HG02938 (cell line): ENCODE results near the gene LRRC28.
"Not testable (repeated sequence)": the region's sequence is repeated elsewhere in the genome, so short reads cannot be mapped to it uniquely, and the experiment has no call there.

ENCODE experiments used
- ATAC-seq: cut with Tn5 transposase; IDR thresholded peaks from one replicate; pipeline ENCODE4 v1.9.1; 2021; ENCODE audit warnings: mild to moderate bottlenecking, moderate library complexity; ENCODE audit not compliant: unreplicated experiment

Gene LRRC28

GRCh38 chr15:99250857-99251841 is at the start of gene LRRC28:
TSS of gene LRRC28 (plus strand) at chr15:99251481. CDS start at chr15:99255958, 4,477 bp downstream.
- peak; percentile 92 for ATAC-seq

DNA sequence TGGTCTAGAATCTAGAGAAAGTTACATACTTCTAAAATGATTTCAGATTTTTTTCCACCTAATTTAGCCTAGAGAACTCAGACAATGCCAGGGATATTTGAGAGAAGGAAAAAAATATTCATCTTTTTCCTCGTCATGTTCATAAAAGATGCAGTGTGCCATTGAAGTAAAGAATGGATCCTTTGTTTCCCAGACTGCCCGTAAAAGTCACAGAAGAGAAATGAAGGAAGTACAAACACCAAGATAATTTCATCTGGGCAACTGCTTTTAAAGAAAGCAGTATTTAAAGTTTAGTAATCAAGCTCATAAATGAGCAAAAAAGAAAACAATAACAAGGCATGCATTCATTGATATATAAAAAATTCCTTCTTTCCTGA is 49.1 kb upstream of the LRRC28 start:
- no peak for ATAC-seq

- ATAC-seq, result no peak
Measured at GRCh38 chr15:99207672-99208071, 43.6 kb upstream of the LRRC28 start.

- ATAC-seq, result no peak
Measured at GRCh38 chr15:99209326-99209725, 42.0 kb upstream of the LRRC28 start.

- ATAC-seq, result no peak
Measured at GRCh38 chr15:99210334-99210733, 40.9 kb upstream of the LRRC28 start.

DNA sequence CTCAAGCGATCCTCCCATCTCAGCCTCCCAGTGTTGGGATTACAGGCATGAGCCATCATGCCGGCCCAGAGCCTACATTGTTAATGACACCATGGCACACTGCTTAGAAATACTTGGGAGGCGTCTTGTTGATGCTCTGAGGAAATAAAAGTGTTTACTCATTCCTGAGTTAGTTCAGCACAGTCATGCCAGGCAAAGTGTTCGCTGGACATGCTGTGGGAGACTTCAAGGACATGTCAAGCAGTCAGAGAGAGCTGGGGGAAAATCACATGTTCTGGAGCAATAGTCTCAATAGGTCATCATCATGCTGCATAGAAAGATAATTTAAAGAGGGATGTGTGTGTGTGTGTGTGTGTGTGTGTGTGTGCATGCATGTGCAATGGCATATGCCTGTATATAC is 39.4 kb upstream of the LRRC28 start:
- ATAC-seq, result no peak

DNA sequence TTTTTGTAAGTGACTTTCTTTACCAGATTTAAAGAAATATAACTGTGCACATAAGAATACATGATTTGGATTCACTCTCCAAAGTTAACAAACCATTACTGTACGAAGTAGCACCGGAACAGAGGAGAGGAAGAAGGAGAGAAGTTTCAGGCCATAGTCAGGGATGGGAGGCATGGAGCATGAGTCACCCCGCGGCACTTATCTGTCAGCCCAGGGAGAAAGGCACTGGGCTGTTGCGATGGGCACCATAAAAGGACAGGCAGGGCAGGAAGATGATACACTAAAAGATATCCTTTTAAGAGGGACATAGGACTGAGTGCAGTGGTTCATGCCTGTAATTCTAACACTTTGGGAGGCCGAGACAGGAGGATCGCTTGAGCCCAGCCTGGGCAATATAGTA is 38.9 kb upstream of the LRRC28 start:
- ATAC-seq, result no peak

- peak; percentile 93 for ATAC-seq
Measured at GRCh38 chr15:99213187-99213811, 38.0 kb upstream of the LRRC28 start.

DNA sequence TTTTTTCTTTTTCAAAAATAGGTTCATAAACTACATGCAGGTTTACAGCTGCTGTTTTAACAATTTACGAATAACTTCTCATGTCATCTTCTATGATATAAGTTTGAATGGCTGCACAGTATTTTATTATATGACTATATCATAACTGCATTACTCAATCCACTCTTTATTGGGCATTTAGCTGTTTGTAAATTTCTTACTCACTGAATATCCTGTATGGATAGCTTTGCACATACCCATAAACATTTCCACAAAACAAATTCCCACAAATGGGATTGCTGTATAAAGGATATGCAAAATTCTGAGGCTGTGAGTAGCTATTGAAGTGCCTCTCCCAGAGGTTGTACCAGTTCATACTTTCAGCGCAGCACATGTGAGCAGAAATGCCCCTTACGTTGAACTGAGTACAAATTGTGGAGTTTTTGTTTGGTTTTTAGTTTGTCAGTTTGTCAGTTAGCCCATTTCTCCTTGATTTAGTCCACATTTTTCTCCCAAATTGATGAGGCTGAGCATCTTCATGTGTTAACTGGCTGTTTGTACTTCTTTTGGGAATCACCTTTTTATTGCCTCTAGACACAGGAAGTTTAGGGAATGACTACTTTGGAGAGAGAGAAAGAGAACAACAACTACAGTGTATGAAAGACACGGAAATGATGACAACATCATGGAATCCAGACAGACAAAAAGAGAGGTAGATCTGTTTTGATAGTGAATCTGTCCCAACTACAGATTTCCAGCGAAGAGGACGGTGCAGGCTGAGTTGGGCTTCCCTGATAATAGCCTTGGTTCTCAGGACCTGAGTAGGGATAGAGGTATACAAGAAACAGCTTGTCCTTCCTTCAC is 26.7 kb upstream of the LRRC28 start:
- ATAC-seq, result no peak

GRCh38 chr15:99226802-99227201 is 24.5 kb upstream of the LRRC28 start:
- no peak for ATAC-seq

GRCh38 chr15:99228120-99228770 is 23.0 kb upstream of the LRRC28 start:
- ATAC-seq, result no peak

DNA sequence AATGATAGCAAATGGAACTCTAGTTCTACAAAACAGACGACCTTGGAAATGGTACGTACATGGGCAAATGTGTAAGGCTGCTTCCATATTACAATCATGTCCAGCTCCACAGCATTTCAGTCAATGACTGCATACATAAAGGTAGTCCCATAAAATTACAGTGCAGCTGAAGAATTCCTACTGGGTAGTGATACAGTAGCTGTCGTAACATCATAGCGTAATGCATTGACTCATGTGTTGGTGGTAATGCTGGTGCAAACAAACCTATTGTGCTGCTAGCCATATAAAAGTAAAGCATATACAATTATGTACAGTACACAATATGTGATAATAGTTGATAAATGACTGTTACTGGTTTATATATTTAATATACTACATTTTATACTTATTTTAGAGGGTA is 20.4 kb upstream of the LRRC28 start:
- ATAC-seq, result no peak

GRCh38 chr15:99232740-99233139 is 18.5 kb upstream of the LRRC28 start:
- ATAC-seq, result no peak

DNA sequence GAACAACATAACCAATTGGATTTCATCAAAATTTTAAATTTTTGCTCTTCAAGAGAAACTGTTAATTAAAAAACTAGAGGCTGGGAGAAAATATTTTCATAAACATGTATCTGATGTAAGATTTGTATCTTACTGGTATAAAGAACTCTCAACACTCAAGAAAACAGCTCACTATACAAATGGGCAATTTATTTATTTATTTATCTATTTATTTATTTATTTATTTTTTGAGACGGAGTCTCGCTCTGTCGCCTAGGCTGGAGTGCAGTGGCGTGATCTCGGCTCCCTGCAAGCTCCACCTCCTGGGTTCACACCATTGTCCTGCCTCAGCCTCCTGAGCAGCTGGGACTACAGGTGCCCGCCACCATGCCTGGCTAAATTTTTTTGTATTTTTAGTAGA is 17.1 kb upstream of the LRRC28 start:
- not testable (repeated sequence) for ATAC-seq

- ATAC-seq, result no peak
Measured at GRCh38 chr15:99238849-99239248, 12.4 kb upstream of the LRRC28 start.

- ATAC-seq, result peak; percentile 89
Measured at GRCh38 chr15:99239545-99240198, 11.6 kb upstream of the LRRC28 start.

DNA sequence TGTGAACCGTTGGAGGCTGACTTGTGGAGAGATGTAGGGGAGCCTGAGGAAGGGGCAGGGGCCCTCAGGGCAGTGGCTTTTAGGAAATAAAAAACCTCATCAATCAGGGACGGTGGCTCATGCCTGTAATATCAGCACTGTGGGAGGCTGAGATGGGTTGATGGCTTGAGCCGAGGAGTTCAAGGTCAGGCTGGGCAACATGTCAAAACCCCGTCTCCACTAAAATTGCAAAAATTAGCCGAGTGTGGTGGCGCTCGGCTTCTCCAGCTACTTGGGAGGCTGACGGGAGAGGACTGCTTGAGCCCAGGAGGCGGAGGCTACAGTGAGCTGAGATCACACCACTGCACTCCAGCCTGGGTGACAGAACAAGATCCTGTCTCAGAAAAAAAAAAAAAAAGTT is 9.5 kb upstream of the LRRC28 start:
- no peak for ATAC-seq

- ATAC-seq, result no peak
Measured at GRCh38 chr15:99244306-99244705, 7.0 kb upstream of the LRRC28 start.

DNA sequence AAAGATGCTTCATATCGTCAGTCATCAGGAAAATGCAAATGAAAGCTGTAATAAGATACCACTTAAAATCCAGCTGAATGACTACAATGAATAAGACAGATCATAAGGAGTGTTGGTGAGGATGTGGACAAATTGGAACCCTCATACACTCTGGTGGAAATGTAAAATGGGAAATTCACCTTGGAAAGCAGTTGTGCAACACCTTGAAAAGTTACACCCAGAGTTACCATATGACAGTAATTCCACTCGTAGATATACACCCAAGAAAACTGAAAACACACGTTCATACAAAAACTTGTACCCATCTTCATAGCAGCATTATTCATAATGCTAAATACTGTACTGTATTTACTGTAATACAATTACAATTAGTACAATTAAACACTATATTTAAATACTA is 4.2 kb upstream of the LRRC28 start:
- no peak for ATAC-seq

- ATAC-seq, result no peak
Measured at GRCh38 chr15:99248000-99248715, 3.1 kb upstream of the LRRC28 start.
